Measurements from ENCODE around the gene ADGRG1.

DNA sequence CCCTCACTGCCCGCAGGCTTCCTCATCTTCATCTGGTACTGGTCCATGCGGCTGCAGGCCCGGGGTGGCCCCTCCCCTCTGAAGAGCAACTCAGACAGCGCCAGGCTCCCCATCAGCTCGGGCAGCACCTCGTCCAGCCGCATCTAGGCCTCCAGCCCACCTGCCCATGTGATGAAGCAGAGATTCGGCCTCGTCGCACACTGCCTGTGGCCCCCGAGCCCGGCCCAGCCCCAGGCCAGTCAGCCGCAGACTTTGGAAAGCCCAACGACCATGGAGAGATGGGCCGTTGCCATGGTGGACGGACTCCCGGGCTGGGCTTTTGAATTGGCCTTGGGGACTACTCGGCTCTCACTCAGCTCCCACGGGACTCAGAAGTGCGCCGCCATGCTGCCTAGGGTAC lies 35.0 kb downstream of the ADGRG1 start:
- TF ChIP-seq, protein P1, sequence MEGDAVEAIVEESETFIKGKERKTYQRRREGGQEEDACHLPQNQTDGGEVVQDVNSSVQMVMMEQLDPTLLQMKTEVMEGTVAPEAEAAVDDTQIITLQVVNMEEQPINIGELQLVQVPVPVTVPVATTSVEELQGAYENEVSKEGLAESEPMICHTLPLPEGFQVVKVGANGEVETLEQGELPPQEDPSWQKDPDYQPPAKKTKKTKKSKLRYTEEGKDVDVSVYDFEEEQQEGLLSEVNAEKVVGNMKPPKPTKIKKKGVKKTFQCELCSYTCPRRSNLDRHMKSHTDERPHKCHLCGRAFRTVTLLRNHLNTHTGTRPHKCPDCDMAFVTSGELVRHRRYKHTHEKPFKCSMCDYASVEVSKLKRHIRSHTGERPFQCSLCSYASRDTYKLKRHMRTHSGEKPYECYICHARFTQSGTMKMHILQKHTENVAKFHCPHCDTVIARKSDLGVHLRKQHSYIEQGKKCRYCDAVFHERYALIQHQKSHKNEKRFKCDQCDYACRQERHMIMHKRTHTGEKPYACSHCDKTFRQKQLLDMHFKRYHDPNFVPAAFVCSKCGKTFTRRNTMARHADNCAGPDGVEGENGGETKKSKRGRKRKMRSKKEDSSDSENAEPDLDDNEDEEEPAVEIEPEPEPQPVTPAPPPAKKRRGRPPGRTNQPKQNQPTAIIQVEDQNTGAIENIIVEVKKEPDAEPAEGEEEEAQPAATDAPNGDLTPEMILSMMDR (IDR thresholded peaks at IDR 0.05) = no peak
- TF ChIP-seq POLR2A (IDR thresholded peaks at IDR 0.05) = no peak
